ENCODE results near the gene COASY.

COASY gene

DNA sequence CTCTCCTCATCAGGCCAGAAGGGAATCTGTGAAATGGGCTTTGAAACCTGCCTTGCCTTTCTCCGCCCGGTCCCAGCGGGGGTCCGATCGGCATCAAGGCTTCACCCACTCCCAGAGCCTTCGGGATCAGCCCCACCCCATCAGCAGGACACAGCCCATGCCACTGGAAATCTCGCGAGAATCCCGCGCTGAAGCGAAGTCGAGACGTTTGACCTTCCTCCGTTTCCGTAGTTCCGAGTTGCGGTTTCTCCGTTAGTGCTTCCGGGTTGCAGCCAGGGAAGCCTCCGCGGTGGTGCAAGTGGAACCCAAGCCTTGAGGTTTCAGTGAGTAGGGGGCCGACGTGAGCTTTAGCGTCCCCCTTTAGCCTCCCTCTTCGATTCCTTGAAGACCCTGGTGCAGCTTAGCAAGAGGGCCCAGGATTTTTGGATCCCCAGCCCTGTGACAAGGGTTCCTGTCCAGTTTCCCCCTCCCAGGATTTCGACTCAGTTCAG lies at the start of gene COASY:
Gene COASY (plus strand): TSS at position 252 of the 491 bp plus-strand sequence. CDS start 475 bp downstream, outside the sequence.
- DNase-seq (ENCODE audit: low read depth in 3 of 3) = peak; percentile 88 to 93 (median 89)

DNA sequence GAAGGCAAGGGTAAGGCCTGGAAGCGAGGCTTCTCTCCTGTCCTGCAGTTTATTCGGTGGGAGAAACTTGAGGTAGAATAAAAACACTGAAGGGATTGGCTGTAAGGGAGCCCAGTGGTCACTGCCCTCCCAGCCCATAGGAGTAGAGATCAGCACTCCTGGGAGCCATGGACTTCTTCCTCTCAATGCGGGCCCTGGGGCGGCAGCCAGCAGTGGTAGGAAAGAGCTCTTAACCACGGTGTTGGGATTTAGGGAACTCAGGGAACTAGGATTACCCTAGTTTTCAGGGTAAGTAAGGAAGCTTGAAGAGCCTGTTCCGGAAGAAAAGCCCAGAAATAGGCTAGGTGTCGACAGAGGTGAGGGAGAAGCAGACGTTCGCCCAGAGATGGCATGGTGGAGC lies 49.7 kb upstream of the COASY start:
- DNase-seq (ENCODE audit: low read depth in 3 of 3) = no peak

DNA sequence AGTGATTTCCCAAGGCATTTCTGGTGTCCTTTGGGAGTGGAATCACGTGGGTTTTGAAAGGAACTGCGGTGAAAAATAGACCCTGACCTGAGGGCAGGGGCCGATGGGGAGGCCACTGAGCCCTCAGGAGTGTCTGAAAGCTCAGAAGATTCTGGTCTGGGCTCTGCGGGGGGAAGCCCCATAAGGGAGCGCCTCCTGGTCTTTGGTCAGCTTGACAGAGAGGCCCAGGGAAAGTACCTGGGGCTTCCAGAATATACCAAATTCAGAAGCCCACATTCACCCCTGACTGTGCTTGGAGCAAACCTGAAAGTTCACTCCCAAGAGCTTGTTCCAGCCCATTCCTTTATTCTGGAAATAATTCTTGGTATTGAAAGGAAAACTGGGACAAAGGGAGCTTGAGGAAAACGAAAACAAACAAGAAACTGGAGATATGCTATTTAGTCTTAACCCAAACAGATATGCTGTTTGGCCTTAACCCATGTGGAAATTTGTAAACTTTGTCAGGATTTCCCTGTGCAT lies 49.2 kb upstream of the COASY start:
- DNase-seq (ENCODE audit: low read depth in 3 of 3) = no peak

DNA sequence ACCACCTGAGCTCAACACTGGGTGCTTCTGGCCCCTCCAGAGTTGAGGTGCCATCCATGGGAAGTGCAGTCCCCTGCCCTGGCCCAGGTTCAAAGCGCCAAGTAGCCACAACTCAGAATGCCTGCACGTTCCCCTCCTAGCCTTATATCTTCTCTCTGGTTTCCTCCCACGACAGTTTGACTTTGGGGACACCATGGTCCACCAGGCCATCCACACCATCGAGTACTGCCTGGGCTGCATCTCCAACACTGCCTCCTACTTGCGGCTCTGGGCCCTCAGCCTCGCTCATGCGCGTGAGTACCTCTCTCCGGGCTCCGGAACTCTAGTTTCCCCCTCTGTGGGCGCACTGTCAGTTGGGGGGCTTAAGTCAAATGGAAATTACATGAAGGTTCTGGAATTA lies 48.3 kb upstream of the COASY start:
- no peak for DNase-seq (ENCODE audit: low read depth in 3 of 3)

DNA sequence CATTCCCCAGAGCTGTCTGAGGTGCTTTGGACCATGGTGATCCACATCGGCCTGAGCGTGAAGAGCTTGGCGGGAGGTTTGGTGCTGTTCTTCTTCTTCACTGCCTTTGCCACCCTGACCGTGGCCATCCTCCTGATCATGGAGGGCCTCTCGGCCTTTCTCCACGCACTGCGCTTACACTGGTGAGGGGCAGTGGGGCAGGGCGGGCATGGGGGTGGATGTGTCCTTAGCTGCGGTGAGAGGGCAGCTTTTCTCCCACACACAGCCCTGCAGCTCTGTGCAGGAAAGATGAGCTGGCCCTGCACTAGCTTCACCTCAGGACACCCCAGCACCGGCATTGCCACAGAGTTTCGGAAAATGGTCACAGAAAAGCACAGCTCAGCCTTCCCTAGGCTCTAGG lies 47.7 kb upstream of the COASY start:
- no peak for DNase-seq (ENCODE audit: low read depth in 3 of 3)

DNA sequence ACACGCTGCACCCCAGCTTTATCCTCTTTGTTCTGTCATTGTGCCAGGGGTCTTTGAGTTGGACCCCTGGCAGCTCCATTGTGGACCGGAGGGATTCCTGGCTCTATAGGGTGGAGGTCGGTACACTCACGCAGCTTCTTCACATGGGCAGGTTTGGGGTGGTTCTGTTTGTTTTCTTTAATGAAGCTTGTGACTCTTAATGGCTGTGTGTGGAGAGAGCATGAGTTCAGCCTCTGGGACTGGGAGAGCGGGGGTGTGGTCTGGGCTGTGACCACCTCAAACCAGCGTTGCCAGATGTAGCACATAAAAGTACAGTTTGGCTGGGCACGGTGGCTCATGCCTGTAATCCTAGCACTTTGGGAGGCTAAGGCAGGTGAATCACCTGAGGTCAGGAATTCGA lies 47.1 kb upstream of the COASY start:
- DNase-seq (ENCODE audit: low read depth in 3 of 3) = no peak

DNA sequence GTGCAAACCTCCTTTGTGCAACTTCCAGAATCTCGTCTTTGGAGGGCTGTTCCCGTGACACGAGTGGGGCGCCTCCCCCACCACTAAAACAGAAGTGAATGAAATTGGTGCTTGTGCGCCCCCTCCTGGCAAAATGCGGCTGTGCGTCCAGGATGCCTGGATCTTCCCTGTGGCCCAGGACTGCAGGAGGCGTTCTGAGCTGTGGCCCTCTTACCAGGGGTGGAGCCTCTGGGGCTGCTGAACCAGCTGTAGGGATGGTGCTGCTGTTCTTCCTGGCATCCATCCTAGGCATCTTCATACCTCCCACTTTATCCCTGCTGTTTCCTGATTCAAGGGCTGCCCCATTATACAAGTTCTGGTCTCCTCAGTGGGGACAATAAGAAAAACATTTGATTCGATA lies 44.4 kb upstream of the COASY start:
- DNase-seq (ENCODE audit: low read depth in 3 of 3) = peak; percentile 64 to 77 (median 73)

DNA sequence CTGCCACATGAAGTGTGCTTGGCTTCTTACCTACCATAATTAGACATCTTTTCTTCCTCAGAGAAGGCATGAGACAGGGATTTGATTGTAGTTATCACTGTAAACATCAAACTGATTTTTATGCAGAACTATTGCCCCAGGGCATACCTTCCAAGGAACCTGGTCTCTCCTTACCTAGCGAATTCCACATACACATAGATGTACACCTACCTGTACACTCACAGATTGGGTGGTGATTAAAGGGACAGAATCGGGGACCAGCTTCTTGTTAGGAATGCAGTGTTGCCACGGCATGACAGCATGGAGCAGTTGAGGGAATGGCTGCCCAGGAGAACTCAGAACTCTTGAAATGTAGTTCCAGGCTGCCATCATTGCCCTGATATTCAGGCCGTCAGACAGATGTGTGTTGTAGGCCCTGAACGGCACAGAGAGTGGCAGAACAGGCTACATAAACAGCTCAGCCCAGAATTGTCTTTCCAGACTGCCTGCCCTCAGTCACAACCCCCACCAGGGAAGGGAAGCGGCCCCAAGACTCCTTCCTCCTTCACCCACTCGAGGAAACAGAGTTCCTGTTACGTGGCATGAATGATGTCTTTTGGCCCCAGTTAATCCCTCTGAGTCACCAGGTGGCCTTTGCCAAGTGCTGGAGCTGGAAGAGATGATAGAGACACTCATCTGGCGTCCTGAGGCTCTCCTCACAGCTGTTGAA lies 43.7 kb upstream of the COASY start:
- no peak for DNase-seq (ENCODE audit: low read depth in 3 of 3)

DNA sequence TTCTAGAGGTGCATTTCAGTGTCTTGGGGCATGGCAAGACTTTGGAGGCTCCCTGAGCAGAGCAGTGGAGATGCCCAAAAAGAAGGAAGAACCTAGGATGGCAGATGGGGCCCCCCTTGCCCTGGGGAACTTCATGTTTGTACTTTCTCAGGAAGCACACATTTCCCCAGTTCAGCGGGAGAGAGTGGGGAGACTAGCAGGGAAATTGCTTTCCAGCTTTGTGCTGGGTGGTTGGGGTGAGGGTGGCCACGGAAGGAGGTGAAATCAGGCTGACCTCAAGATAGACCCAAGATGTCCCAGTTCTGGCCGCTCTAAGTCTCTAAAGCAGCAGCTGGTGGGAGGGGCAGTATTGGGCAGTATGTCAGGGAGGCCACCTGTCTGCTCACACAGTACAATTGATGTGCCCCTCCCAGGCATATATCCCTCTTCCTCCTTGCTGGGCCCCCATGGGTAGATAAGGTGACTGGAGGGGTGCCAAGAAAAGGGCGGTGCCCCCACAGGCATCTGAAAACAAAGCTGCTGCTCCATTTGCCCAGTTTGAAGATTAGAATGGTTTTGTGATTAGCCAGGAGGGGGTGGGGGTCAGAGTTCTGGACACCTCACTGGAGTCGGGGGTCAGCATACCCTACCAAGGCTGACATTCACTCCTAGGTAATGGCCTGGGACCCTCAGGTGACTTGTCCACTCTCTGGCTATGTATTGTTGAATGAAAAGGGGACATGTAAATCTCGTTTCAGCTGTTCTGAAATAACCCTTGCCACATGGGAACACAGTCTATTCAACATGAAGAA lies 43.0 kb upstream of the COASY start:
- no peak for DNase-seq (ENCODE audit: low read depth in 3 of 3)

DNA sequence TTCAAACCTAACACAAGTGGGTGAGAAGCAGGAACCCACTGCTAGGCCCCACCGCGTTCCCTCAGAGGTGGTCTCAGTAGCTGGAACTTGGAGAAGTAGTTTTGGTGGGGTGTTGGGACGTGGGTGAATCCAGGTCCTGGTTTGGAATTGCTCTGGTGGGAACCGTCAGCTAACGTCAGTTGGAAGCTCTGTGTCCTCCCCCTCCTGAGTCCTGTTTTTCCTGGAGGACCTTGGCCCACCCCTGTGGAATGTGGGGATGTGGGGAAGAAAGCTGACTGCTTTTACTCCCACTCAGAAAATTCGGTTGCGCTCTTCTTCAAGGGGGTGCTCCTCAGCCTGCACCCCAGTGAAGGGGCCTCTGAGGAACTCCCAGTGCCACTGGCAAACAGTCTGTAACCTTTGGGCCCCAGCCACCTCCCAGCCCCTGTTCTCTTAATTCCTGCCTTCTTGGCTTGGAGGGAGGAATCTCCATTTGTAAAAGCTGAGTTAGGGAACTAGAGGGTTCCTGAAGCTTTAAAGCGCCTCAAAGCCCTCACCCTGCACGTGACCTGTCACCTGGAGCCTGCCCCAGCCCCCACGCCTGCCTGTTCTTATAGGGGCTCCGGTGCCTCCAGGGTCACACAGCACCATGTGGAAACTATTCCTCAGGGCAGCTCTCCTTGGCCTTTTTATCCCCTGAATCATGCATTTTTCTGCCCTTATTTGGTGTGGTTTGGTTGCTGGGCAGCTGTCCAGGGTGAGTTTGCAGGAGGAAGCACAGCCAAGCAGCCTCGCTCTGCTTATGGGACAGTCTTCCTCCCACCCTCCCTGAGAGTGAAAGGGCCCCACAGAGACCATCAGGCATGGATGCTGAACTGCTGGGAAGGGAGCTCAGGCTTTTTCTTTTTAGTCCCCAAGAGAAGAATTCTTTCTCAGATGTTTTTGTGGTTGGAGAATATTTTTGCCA lies 42.1 kb upstream of the COASY start:
- no peak for DNase-seq (ENCODE audit: low read depth in 3 of 3)

DNA sequence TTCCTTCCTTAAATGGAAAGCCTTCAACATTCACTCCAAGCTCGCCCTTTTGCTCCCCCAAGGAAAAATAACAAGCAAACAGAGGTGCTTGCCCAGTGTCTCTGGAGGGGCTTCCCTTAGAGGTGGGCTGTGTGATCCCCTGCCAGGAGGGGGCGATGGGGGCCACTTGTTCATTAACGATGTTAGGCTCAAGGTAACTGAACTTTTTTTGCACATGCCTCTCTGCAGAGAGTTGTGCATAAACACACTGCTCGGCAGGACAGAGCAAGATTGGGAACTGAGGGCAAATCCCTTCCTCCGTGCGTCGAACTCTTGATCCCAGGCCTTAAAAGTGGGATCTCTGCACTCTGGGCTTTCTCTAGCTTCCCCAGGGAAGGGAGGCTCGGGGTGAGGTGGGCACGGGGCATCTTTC lies 41.4 kb upstream of the COASY start:
- no peak for DNase-seq (ENCODE audit: low read depth in 3 of 3)

DNA sequence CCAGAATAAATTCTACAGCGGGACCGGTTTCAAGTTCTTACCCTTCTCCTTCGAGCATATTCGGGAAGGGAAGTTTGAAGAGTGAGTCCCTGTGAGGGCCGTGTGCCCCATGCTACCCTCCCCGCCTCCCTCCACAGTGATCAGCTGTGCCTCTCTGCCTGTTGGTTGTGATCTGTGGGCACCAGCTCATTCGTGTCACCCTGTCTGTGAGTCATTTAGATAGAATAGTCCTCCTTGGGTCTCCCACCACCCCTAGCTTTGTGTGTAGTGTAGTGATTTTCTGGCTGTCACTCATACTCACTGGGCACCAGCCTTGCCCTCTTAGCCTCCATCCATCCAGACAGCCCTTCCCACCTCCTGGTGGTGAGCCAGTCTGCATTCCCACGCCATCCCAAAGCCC lies 40.9 kb upstream of the COASY start:
- no peak for DNase-seq (ENCODE audit: low read depth in 3 of 3)

DNA sequence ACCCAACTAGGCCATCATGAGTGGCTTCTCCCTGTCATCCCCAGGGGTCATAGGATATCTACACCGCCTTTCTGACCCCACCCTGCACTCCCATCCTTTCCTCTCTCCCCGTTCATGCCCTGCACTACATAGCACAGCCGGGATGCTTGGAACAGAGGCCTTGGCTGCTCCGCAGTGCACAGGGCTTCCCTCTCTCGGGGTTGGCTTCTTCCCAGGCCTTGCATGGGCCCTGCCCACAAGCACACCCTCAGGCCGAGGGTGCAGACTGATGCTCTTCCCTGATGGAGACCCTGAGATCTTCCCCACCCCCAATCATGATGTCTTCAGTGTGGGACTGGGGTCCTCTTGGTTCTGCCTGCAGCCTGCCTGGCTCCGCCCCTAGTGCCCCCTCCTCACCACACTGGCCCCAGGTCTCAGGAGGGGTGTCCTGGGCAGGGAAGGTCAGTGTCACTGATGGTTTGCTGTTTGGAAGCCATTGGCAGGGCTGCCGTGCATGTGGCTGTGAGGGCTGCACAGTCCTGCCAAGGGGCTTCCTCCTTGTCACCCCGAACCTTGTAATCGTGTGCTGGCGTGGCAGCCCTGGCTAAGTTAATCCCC lies 40.2 kb upstream of the COASY start:
- DNase-seq (ENCODE audit: low read depth in 3 of 3) = no peak

DNA sequence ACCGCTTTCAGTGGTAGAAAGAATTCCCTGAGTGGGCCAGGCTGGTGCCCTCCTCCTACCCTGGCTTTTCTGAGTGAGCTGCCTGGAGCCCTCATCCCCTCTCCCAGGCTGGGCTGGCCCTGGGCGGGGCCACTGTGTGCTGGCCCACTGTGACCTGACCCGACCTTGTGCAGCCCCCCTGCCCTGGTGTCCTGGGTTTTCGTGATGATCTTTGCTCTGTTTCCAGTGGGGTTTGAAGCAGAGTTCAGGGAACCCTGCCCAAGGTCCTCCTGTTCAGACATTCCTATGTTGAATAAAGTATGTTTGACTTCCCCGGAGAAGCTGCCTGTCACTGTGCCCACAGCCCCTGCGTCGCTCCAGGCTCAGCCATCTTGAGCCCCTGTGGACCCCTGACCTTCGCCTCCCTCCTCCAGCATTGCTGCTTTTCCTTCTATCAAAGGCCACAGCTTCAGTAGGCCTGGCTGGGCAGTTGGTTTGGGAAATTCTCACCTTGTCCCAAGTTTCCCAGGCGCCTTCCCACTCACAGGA lies 39.6 kb upstream of the COASY start:
- no peak for DNase-seq (ENCODE audit: low read depth in 3 of 3)

DNA sequence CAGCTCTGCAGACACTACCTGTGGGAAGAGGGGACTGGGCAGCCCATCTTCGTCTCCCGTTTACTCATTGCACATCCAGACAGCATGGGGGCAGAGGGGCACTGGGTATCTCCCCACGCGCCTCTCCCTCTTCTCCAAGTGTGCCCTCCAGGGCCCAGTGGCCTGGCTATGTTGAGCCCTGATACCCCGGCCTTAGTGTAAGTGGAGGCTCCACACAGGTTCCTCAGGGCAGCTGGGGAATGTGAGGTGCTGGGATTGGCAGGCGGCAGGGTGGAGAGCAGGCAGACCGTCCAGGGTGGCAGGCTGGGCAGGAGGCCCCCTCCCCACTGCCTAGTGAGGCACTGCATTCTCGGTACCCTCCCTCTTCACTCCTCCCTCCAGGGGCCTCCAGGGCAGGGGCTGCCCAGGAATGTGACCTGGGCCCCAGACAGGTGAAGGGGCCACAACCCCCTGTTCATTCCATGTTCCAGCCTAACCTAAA lies 39.1 kb upstream of the COASY start:
- DNase-seq (ENCODE audit: low read depth in 3 of 3) = no peak

DNA sequence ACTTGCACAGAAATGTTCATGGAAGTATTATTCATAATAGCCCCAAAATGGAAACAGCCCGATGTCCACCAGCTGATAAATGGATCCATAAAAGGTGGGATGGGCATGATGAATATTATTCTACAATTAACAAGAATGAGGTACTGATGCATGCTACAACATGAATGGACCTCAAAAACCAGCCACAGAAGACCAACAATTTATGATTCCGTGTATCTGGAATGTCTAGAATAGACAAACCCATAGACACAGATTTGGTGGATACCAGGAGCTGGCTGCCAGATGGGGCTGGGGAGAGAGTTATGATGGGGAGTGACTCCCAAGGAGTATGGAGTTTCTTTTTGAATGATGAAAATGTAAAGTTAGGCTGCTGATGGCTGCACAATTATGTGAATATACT lies 36.7 kb upstream of the COASY start:
- no peak for DNase-seq (ENCODE audit: low read depth in 3 of 3)

DNA sequence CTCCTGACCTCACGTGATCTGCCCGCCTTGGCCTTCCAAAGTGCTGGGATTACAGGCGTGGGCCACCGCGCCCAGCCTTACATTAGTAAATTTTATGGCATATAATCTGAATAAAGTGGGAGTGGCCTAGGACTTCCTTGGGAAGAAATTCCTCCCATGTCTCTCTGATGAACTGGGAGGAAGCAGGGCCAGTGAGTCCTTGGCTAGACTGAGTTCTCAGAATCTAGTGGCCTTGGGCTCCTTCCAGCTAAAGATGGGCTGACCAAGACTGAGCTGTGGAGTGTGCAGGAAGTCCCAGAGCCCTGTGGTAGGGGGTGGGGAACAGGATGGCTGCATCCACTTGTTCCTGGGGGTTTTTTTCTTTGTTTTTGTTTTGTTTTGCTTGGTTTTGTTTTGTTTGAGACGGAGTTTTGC lies 35.9 kb upstream of the COASY start:
- DNase-seq (ENCODE audit: low read depth in 3 of 3) = no peak

DNA sequence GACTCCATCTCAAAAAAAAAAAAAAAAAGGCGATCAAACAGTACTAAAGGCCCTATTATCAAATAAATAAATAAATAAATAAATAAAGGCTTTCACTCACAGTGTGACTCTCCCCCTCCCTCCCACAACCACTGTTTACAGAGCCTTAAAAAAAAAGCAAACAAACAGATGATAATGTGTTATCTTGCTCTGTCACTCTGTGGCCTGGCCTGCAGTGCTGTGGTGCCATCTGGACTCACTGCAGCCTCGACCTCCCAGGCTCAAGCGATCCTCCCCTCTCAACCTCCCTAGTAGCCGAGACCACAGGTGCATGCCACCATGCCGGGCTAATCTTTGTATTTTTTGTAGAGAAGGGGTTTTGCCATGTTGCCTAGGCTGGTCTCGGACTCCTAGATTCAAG lies 34.0 kb upstream of the COASY start:
- DNase-seq (ENCODE audit: low read depth in 3 of 3) = no peak

DNA sequence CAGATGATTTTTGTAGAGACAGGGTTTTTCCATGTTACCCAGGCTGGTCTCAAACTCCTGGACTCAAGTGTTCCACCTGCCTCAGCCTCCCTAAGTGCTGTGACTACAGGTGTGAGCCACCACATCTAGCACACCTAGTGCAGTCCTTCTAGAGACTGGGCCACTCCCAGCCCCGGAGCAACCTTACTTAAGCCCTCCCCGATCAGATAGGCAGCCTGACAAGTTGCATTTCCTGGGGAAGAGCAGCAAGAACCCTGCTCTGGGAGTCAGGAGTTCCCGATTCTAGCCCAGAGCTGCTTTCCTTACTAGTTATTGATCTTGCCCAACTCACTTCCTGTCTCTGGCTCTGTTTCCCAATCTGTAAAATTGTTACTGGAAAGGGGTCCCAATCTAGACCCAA lies 32.9 kb upstream of the COASY start:
- no peak for DNase-seq (ENCODE audit: low read depth in 3 of 3)

DNA sequence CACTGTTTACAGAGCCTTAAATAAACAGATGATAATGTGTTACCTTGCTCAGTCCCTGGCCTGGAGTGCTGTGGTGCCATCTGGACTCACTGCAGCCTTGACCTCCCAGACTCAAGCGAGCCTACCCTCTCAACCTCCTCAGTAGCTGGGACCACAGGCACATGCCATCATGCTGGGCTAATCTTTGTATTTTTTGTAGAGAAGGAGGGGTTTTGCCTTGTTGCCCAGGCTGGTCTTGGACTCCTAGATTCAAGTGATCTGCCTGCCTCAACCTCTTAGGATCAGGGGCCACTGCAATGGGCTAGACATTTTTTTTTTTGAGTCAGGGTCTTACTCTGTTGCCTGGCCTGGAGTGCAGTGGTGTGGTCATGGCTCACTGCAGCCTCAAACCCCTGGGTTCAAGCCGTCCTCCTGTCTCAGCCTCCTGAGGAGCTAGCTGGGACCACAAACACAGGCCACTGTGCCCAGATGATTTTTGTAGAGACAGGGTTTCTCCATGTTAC lies 30.9 kb upstream of the COASY start:
- DNase-seq (ENCODE audit: low read depth in 3 of 3) = no peak

Measured in stimulated activated CD4-positive, alpha-beta T cell treated with anti-CD3 and anti-CD28 coated beads, TNF-alpha, amount 100 ng/mL, for 48 hours (primary cell).